ENCODE results near the gene SAFB2. TPM values are rescaled to one million over a fixed set of nuclear protein-coding genes. Genes with fewer than 3 reads are reported as not detected.

Gene SAFB2
- total and polyA plus RNA-seq, 2 of the 13 experiments (the other 11 are each of a cell fraction or from before 2014, with no cell fraction given): 11.2 to 31.5 TPM

DNA sequence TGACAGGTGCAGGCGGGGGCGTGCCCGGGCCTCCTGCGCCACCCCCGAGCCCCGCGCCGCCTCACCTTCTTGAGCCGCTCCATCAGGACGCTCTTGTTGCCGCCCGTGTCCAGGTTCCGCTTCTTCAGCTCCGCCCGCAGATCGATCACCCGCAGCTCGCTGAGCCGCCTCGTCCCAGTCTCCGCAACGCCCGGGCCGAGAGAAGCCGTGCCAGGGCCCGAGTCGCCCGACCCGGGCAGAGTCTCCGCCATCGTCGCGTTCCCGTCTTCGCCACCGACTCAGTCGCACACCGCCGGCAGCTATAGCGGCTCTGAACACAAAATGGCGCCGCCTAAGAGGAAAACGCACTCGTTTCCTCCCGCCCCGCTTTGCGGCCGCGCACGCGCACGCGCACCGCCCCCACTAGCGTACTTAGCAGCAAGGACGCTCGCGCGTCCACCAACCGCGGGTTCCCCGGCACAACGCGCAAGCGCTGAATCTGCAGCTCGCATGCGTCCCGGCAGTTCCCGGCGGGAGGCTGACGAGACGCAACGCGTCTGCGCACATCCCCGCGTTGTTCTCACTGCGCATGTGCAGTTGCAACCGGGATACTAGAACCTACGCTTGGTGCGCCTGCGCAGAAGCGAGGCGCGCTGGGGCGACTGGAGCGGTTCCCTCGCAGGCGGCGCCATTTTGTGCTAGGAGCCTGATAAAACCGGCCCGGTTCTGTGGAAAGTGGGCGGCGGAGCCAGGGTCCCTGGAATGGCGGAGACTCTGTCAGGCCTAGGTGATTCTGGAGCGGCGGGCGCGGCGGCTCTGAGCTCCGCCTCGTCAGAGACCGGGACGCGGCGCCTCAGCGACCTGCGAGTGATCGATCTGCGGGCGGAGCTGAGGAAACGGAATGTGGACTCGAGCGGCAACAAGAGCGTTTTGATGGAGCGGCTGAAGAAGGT lies at the start of gene SAFB2, which contains the start of gene SAFB (continued):
- TF ChIP-seq ZNF407 (CRISPR knock-in tag; IDR thresholded peaks at IDR 0.05; ENCODE audit: not compliant biosample characterization) (peak; percentile 32), MTA1 (CRISPR knock-in tag; IDR thresholded peaks at IDR 0.05; ENCODE audit: borderline replicate concordance) (no peak), PCBP2 (optimal IDR thresholded peaks at IDR 0.05; ENCODE audit: low read depth, low read length, poor library complexity, severe bottlenecking) (no peak), MYC (CRISPR knock-in tag; IDR thresholded peaks at IDR 0.05; ENCODE audit: borderline replicate concordance) (peak; percentile 91; the same call in 1 of the 2 replicates), RXRB (CRISPR knock-in tag; IDR thresholded peaks at IDR 0.05; ENCODE audit: borderline replicate concordance) (peak; percentile 16; the same call in 1 of the 2 replicates), ZNF414 (CRISPR knock-in tag; IDR thresholded peaks at IDR 0.05) (peak; percentile 63; the same call in 1 of the 2 replicates), ZNF10 (CRISPR knock-in tag; IDR thresholded peaks at IDR 0.05; ENCODE audit: borderline replicate concordance, low read depth) (no peak), TARDBP (CRISPR knock-in tag; IDR thresholded peaks at IDR 0.05) (peak; percentile 71; the same call in 1 of the 2 replicates), ATF1 (CRISPR knock-in tag; IDR thresholded peaks at IDR 0.05) (no peak), ZFP36L2 (CRISPR knock-in tag; IDR thresholded peaks at IDR 0.05) (no peak), ZNF589 (CRISPR knock-in tag; conservative IDR thresholded peaks at IDR 0.05) (no peak), ATF7 (IDR thresholded peaks at IDR 0.05) (no peak), ATF7 (CRISPR knock-in tag; IDR thresholded peaks at IDR 0.05) (no peak)
- TF ChIP-seq, protein P1, sequence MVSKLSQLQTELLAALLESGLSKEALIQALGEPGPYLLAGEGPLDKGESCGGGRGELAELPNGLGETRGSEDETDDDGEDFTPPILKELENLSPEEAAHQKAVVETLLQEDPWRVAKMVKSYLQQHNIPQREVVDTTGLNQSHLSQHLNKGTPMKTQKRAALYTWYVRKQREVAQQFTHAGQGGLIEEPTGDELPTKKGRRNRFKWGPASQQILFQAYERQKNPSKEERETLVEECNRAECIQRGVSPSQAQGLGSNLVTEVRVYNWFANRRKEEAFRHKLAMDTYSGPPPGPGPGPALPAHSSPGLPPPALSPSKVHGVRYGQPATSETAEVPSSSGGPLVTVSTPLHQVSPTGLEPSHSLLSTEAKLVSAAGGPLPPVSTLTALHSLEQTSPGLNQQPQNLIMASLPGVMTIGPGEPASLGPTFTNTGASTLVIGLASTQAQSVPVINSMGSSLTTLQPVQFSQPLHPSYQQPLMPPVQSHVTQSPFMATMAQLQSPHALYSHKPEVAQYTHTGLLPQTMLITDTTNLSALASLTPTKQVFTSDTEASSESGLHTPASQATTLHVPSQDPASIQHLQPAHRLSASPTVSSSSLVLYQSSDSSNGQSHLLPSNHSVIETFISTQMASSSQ (IDR thresholded peaks at IDR 0.05; ENCODE audit: low read depth): no peak
- TF ChIP-seq, protein P1 (CRISPR knock-in tag; IDR thresholded peaks at IDR 0.05; ENCODE audit: borderline replicate concordance): peak; percentile 2; the same call in 1 of the 2 replicates
